ENCODE results near the gene SRXN1.
"Not testable (repeated sequence)": the region's sequence is repeated elsewhere in the genome, so short reads cannot be mapped to it uniquely, and the experiment has no call there.

The SRXN1 gene

DNA sequence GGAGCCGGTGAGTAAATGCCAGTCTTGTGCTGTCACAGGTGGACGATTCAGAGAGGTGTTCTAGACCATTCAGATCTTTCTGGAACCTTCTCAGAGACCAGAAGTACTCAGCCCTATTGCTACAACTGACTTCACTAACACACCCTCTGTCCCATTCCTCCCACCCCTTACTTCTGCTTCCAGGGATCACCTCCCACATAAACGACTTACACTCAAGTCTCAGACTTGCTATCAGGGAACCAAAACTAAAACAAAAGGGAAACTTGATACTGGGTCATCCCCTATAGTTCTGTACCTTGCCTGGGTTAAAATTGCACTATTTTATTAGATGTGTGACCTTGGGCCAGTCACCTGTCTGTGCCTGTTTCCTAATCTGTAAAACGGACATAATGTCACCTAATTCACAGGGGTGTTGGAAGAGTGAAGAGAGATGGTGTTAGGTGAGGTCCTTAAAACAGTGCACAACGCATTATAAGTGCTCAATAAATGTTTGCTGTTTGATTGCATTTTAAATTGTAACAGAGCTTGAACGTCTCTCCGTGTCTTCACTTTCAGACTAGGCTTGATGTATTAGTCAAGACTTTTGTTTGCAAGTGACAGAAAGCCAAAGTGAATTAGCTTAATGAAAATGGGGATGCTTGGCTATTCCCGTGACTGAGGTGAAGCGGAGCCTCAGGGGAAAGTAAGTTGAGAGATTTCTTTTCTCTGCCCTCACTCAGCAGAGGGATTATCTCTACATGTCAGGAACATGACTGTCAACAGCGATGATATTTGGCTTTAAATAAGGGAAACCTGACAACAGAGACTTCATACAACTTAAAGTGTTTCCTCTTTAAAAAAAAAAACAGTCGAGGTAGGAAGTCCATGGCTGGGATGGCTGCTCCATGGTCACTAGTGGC lies 3.0 kb upstream of the SRXN1 start:
- DNase-seq (ENCODE audit: low read depth in 4 of 4, low spot score in 1 of 4): no peak

DNA sequence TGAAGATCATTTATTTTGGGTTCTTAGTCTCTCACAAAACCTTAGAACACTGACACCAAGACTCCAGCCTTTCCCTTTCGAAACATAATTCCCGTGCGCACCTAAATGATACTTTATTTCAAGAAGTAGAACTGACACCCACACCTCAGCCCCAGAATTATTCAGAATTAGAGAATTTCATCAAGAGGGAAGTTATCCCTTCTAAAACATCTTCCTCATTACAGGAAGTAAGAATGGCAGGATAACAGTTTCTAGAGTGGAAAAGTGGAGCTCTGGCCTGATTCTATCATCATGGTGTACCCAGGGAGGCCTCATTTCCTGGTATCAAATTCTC lies 1.4 kb upstream of the SRXN1 start:
- DNase-seq (ENCODE audit: low read depth in 4 of 4, low spot score in 1 of 4): no peak

DNA sequence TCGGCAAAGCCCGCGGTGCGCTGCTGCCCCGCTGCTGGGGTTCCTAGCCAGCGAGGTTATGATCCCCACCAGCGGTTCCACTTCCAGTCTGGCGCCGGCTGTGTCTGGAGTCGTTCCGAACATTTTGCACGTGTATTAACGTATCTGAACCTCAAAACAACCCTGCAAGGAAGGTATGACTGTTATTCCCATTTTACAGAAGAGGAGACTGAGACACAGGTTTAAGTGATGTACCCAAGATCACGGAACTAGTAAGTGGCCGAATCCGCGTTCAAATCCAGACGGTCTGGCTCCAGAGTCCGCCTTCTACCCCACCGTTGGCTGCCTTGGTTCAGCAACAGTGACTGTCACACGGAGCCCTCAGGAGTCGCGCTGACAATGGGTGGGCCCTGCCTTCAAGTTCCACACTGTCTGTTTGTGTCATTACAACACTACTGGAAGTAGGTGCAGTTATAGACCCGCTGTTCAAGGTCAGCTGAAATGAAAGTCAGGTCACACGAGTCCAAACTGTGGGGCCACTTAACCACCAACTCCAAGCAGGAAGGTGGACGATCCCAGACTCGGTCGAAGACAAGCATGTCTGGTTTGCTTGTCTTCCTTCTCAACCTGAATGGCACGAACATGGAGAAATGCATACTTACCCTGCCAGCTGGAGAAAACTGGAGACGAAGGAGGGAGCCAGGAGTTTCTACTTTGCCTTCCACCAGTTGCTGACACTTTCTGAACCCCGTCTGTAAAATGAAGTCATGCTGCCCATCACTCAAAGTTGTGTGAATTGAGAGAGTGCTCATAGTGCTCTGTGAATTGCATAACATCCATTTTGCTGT lies 803 bp upstream of the SRXN1 start:
- DNase-seq (ENCODE audit: low read depth in 4 of 4, low spot score in 1 of 4): no peak

- no peak for DNase-seq (ENCODE audit: low read depth in 4 of 4, low spot score in 1 of 4)
Measured at GRCh38 chr20:652615-653109, 338 bp downstream of the SRXN1 start.

DNA sequence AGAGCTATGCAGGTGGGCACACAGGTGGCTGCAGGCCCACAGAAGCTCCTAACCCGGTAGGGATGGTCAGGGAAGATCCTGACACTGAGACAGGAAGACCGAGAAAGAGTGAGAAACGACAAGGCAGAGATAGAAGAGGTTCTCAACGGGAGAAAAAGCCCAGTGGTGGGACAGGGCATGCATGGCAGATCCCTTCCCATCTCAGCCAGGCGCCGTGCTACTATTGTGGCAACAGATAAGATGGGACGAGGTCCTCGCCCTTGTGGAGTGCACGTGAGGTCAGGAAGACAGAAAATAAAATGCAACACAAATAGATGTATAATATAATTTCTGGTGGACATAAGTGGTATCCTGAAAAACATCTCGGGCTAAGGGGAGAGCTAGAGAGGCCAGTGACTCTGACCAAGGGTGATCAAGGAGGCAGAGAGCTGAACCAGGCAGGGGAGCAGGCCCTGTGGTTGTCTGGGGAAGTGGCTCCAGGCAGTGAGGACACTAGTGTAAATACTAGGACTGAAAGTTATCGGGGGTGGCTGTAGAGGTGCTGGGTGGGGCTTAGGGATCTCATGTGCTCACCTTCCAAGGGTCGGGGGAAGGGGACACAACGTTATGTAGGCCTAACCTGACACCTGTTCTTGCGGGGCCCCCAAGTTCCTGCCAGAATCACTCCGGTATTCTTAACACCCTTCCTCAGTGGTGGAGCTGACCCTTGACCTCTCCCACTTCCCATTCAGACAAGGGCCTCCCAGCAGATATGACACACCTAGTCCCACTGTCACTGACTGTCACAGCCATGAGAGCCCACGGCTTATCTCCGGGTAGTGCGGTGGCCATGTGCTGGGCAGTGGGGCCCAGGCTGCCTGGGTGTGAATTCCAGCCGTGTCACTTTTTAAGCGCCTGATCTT lies 1.0 kb downstream of the SRXN1 start:
- no peak for DNase-seq (ENCODE audit: low read depth in 4 of 4, low spot score in 1 of 4)

GRCh38 chr20:650954-651353 lies 2.0 kb downstream of the SRXN1 start:
- DNase-seq (ENCODE audit: low read depth in 4 of 4, low spot score in 1 of 4): no peak

DNA sequence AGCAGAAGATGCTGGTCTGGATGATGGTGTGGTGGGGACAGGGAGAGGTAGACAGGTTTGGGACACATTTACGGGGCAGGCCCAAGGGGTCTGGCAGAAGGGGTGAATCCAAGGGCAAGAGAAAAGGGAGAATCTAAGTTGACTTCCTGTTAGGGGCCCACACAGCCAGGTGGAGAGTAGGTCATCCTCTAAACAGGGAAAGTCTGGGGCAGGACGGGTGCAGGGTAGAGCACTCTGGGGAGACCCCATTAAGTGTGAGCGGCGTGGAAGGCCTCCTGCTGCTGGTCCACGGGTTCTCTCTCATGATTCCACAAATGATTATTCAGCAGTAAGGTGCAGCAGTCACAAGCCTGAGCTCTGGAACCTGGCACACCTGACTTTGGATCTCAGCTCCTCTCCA lies 2.7 kb downstream of the SRXN1 start:
- no peak for DNase-seq (ENCODE audit: low read depth in 4 of 4, low spot score in 1 of 4)

GRCh38 chr20:647479-648019 lies 5.5 kb downstream of the SRXN1 start:
- DNase-seq (ENCODE audit: low read depth in 4 of 4, low spot score in 1 of 4): no peak

GRCh38 chr20:646868-647233 lies 6.1 kb downstream of the SRXN1 start:
- no peak for DNase-seq (ENCODE audit: low read depth in 4 of 4, low spot score in 1 of 4)

DNA sequence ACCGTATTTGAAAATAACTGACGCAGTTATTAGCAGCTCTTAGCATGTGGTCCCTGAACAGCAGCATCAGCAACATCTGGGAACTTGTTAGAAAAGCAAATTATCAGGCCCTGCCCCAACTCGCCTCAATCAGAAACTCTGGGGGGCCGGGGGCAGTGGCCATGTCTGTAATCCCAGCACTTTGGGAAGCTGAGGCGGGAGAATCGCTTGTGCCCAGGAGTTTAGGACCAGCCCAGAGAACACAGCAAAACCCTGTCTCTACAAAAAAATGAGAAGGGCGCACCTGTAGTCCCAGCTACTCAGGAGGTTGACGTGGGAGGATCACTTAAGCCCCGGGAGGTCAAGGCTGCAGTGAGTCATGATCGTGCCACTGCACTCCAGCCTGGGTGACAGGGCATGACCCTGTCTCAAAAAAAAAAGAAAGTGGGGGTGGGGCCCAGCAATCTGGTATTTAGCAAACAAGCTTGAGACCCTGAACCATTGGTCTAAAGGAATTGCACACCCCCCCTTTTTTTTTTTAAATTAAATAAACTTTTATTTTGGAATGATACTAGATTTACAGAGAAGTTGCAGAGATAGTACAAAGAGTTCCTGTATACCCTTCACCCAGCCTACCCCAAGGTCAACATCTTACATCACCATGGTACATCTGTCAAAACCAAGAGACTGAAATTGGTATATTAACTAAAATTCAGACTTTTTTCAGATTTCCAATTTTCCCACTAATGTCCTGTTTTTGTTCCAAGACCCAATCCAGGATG lies 6.7 kb downstream of the SRXN1 start:
- no peak for DNase-seq (ENCODE audit: low read depth in 4 of 4, low spot score in 1 of 4)

DNA sequence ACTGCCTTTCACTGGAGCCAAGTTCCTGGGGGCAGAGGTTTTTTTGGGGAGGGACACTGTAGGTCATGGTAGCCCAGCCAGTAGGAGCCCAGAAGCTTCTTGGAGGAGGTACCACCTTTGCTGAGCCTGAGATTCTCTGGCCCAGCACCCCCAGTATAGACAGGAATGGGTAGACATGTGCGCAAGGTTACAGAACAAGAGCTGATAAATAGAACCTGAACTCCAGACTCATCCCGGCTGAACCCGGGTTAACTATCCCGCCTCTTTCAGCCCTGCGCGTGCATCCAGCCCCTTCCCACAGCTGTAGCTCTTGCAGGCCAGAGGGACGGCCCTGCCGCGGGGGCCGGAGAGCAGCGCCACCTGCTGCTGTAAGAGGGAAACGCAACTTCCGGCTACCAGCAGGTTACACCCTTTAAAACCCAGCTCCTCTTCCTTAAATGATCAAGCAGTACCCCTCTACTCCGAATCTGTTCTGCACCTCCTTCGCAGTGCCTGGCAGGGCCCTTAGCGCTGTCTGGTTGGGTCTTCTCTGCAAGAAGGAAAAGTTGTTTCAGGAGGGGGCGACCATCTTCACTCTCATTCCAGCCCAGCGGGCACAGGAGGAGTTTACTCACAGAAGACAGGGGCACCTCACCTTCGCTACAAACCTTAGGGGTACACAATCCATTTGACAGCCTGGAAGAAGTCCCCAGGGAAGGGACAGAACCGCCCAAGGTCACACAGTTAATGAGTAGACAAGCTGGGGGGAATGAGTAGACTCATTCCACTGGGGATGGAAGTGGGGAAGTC lies 7.5 kb downstream of the SRXN1 start:
- DNase-seq (ENCODE audit: low read depth in 4 of 4, low spot score in 1 of 4): peak in 3 of 4 experiments; percentile 38 to 58 (median 44)

- DNase-seq (ENCODE audit: low read depth in 4 of 4, low spot score in 1 of 4): no peak
Measured at GRCh38 chr20:644692-645317, 8.2 kb downstream of the SRXN1 start.

DNA sequence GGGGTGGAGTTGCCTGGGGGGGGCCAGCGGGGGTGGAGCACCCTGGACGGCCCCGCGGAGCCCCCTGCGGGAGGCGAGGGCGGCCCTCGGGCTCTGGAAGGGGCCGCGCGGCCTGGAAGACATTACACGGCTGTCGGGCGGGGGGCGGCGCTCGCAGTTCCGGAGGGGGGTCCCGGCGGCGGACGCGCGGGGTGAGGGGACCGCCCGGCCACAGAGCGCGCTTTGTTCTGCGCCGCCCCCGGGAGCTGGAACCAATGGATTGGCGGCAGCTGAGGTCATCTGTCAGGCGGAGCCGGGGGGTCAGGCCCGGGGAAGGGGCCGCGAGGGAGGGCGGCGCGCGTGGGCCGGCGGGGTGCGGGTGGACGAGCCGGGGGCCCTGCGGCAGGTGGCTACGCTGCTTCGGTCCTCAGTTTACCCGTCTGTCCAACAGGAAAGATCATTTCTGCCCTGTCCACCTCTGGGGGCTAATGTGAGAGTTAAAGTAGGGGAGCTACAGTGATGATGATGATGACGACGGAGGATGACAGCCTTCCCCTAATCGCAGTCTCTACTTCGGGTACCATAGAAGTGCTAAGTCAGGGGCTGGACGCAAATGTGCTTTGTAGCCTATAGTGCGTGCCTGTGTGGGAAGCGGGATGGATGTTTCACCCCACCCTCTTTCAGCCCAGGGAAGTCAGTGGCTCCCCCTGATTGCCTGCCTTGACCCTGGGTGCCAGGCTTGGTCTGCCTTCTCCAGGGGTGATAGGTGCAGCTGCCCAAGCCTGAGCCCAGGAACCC lies 10.4 kb downstream of the SRXN1 start:
- DNase-seq (ENCODE audit: low read depth in 4 of 4, low spot score in 1 of 4): no peak

GRCh38 chr20:642013-642397 lies 11.0 kb downstream of the SRXN1 start:
- not testable (repeated sequence) for DNase-seq (ENCODE audit: low read depth in 4 of 4, low spot score in 1 of 4)

- DNase-seq (ENCODE audit: low read depth in 4 of 4, low spot score in 1 of 4): no peak
Measured at GRCh38 chr20:641516-641875, 11.5 kb downstream of the SRXN1 start.

DNA sequence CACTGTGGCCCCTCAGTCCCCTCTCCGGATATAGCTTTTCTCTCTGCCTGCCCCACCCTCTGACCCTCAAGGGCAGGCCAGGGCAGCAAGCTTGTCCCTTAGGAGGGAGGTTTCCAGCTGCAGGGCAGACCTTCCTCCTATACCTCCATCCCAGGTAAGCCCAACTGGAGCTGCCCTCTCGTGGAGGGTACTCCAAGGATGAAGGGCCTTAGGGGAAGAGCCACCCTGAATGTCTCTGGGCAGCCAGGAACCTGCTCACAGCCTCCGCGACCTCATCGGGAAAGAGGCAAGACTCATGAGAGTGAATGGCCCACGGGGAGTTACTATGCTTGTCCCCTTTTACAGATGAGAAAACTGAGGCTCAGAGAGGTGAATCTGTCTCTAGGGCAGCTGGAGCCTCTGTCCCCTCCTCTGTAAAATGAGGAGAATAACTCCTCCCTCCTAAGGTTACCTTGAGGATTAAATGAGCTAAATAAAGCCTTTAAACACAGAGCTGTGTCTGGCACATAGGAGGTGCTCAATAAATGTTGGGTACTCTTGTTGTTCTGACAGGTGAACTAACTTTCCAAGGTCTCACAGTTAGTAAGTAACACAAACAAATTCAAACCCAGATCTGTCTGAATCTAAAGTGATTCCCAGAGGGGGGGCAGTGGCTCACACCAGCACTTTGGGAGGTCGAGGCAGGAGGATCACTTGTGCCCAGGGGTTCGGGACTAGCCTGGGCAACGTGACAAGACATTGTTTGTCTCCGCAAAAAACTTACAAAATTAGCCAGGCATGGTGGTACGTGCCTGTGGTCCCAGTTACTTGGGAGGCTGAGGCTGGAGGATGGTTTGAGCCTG lies 12.1 kb downstream of the SRXN1 start:
- DNase-seq (ENCODE audit: low read depth in 4 of 4, low spot score in 1 of 4): no peak

DNA sequence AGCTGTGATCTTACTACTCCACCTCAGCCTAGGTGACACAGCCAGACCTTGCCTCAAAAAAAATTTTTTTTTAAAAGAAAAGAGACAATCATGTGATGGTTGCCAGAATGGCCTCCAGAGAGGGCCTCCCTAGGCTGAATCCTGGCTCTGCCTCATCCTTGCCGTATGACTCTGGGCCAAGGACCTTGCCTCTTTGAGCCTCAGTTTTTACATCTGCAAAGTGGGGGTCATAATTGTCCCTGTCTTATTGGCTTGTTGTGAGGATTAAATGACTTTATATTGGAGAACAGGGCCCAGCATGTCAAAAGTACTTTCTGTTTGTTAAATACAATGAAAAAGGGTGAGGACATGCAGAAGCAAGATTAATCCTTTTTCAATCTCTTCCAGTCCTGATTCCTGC lies 14.4 kb downstream of the SRXN1 start:
- DNase-seq (ENCODE audit: low read depth in 4 of 4, low spot score in 1 of 4): no peak

Measured in stimulated activated CD4-positive, alpha-beta T cell treated with anti-CD3 and anti-CD28 coated beads, Interleukin-1b, Interleukin-23, amount 100 ng/mL, for 24 hours (primary cell).